GM19397 (cell line): Measurements from ENCODE around the gene MED10.

Experiments used
- ATAC-seq: cut with Tn5 transposase; IDR thresholded peaks from one replicate; pipeline ENCODE4 v1.9.1; 2021; ENCODE audit warnings: mild to moderate bottlenecking, moderate library complexity; ENCODE audit not compliant: unreplicated experiment

The MED10 gene

GRCh38 chr5:6377905-6378765, at the start of gene MED10:
Gene MED10, minus strand, starts transcription at chr5:6378547. Its CDS starts 64 bp downstream, at chr5:6378483.
- ATAC-seq, result peak; percentile 98

- ATAC-seq, result no peak
These were observed 49.3 kb upstream of the MED10 start for GRCh38 chr5:6427694-6428093.

- ATAC-seq, result no peak
These were observed 46.4 kb upstream of the MED10 start for GRCh38 chr5:6424700-6425099.

GRCh38 chr5:6424110-6424659, 45.8 kb upstream of the MED10 start:
- ATAC-seq, result no peak

GRCh38 chr5:6423327-6424109, 45.2 kb upstream of the MED10 start:
- no peak for ATAC-seq

GRCh38 chr5:6419340-6419852, 41.0 kb upstream of the MED10 start:
- no peak for ATAC-seq

- ATAC-seq, result no peak
These were observed 40.4 kb upstream of the MED10 start for GRCh38 chr5:6418679-6419276.

- no peak for ATAC-seq
These were observed 39.3 kb upstream of the MED10 start for GRCh38 chr5:6417657-6418056.

GRCh38 chr5:6412811-6413210, 34.5 kb upstream of the MED10 start:
- no peak for ATAC-seq

GRCh38 chr5:6411141-6411540, 32.8 kb upstream of the MED10 start:
- ATAC-seq, result no peak

- ATAC-seq, result no peak
These were observed 32.1 kb upstream of the MED10 start for GRCh38 chr5:6410421-6410820.

GRCh38 chr5:6408627-6409446, 30.5 kb upstream of the MED10 start:
- no peak for ATAC-seq

- ATAC-seq, result no peak
These were observed 29.9 kb upstream of the MED10 start for GRCh38 chr5:6408260-6408596.

- ATAC-seq, result no peak
These were observed 29.4 kb upstream of the MED10 start for GRCh38 chr5:6407558-6408259.

- no peak for ATAC-seq
These were observed 27.2 kb upstream of the MED10 start for GRCh38 chr5:6405591-6405990.

- ATAC-seq, result peak; percentile 62
These were observed 25.8 kb upstream of the MED10 start for GRCh38 chr5:6404129-6404528.

GRCh38 chr5:6403416-6403815, 25.1 kb upstream of the MED10 start:
- ATAC-seq, result no peak

GRCh38 chr5:6402939-6403338, 24.6 kb upstream of the MED10 start:
- no peak for ATAC-seq

- ATAC-seq, result no peak
These were observed 23.1 kb upstream of the MED10 start for GRCh38 chr5:6401410-6401809.
